ENCODE data around the gene PBRM1. TPM values are rescaled to one million over a fixed set of nuclear protein-coding genes. Genes with fewer than 3 reads are reported as not detected.

The PBRM1 gene
- total and polyA plus RNA-seq, 2 of the 13 experiments (the other 11 are each of a cell fraction or from before 2014, with no cell fraction given), result 10.9 to 33.2 TPM

- TF ChIP-seq BCLAF1 (IDR thresholded peaks at IDR 0.05), result no peak
- TF ChIP-seq, protein P1, sequence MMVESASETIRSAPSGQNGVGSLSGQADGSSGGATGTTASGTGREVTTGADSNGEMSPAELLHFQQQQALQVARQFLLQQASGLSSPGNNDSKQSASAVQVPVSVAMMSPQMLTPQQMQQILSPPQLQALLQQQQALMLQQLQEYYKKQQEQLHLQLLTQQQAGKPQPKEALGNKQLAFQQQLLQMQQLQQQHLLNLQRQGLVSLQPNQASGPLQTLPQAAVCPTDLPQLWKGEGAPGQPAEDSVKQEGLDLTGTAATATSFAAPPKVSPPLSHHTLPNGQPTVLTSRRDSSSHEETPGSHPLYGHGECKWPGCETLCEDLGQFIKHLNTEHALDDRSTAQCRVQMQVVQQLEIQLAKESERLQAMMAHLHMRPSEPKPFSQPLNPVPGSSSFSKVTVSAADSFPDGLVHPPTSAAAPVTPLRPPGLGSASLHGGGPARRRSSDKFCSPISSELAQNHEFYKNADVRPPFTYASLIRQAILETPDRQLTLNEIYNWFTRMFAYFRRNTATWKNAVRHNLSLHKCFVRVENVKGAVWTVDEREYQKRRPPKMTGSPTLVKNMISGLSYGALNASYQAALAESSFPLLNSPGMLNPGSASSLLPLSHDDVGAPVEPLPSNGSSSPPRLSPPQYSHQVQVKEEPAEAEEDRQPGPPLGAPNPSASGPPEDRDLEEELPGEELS (CRISPR knock-in tag; IDR thresholded peaks at IDR 0.05), result no peak
- TF ChIP-seq ZSCAN25 (CRISPR knock-in tag; IDR thresholded peaks at IDR 0.05), result no peak
Measured at GRCh38 chr3:52593103-52593502, 92.6 kb downstream of the PBRM1 start (continued).

GRCh38 chr3:52574056-52574965 lies 111.4 kb downstream of the PBRM1 start:
- no peak overlapping the region for H2AFZ ChIP-seq (ENCODE audit: low read length)
- no TSS peak for BruUV-seq (replicated peaks)
- H3K9ac ChIP-seq (ENCODE audit: insufficient read depth, low read depth, low read length), result no peak overlapping the region
- DNase-seq (ENCODE audit: low spot score) (no peak), ATAC-seq (no peak), FAIRE-seq (no peak)
- TF ChIP-seq ARNT2 (CRISPR knock-in tag; IDR thresholded peaks at IDR 0.05; ENCODE audit: low read depth) (no peak), MAFK (conservative IDR thresholded peaks at IDR 0.05 in 1 of 2, IDR thresholded peaks at IDR 0.05 in 1 of 2; ENCODE audit: low read length in 2 of 2) (peak; percentile 69 to 83; a peak in 3 of 4 replicates), ZNF282 (IDR thresholded peaks at IDR 0.05; ENCODE audit: partially characterized antibody) (no peak), CBX1 (IDR thresholded peaks at IDR 0.05; ENCODE audit: low read depth) (no peak), KDM5A (IDR thresholded peaks at IDR 0.05; ENCODE audit: borderline replicate concordance, low read length) (no peak), MAFF (IDR thresholded peaks at IDR 0.05; ENCODE audit: low read depth, low read length) (peak; percentile 74)
- H3K27me3 ChIP-seq (ENCODE audit: control insufficient read depth in 1 of 2, insufficient read depth in 2 of 2, low read length in 2 of 2), result no peaks in the 10 kb centered on the region
- POLR2A ChIA-PET, result no interaction called here
- H4K20me1 ChIP-seq (ENCODE audit: insufficient read depth, low read length), result no peaks in the 10 kb centered on the region
- H3K4me1 ChIP-seq (ENCODE audit: insufficient read depth, low read length), result no peaks in the 10 kb centered on the region
- CTCF ChIA-PET (ENCODE audit: low intra/inter-chr PET ratio, low total read pairs), result no interaction called here
- H3K4me2 ChIP-seq (ENCODE audit: low read depth, low read length), result no peak overlapping the region
- peaks cover 3 to 24% of the 10 kb centered on the region in 2 experiments for H3K36me3 ChIP-seq (replicated peaks in 1 of 2; ENCODE audit: control insufficient read depth in 1 of 2, insufficient read depth in 2 of 2, low read length in 2 of 2)
- WGBS (ENCODE audit: low lambda C conversion rate), result 96% methylated on average over 6 of the region's 6 CpGs
- H3K4me3 ChIP-seq (replicated peaks in 1 of 3; ENCODE audit: insufficient read depth in 1 of 3, low read depth in 2 of 3, low read length in 3 of 3), result no peak overlapping the region
- in situ Hi-C loops (cut with HindIII; ENCODE audit: extremely low pct_ligation_motif_present, low pct_unique_long_range_greater_than_20kb), result no loop called here
- intact Hi-C loops (cut with micrococcal nuclease; ENCODE audit: unreplicated experiment), result no loop called here
- H3K79me2 ChIP-seq (ENCODE audit: insufficient read depth, low read length), result no peaks in the 10 kb centered on the region
- no peaks in the 10 kb centered on the region for H3K9me3 ChIP-seq (ENCODE audit: low read length)
- H3K27ac ChIP-seq (ENCODE audit: extremely low read length, insufficient read depth, low read length), result no peak overlapping the region
